Measurements from ENCODE around the gene LRRC63.
A peak's percentile ranks its signal among the peaks of the same experiment; 100 is the strongest.

LRRC63 gene

DNA sequence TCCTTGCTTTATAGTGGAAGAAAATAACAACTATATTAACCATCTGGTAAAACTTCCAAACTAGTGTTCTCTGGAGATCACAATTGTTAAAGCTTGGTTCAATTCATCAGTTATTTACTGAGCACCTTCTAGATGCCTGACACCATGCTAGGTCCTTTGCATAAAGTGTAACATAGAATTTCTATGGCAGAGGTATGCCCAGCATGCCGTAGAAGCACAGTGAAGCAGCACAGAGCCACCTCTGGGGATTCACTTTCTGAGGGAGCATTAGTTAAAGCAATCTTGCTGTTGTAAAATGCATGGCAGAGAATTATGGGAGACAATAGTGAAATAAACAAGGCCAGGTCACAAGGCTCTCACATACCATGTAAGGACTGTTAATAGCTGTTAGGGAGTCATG is 75.2 kb downstream of the LRRC63 start:
- no peak for DNase-seq (ENCODE audit: low read depth)
- TF ChIP-seq, protein P1, sequence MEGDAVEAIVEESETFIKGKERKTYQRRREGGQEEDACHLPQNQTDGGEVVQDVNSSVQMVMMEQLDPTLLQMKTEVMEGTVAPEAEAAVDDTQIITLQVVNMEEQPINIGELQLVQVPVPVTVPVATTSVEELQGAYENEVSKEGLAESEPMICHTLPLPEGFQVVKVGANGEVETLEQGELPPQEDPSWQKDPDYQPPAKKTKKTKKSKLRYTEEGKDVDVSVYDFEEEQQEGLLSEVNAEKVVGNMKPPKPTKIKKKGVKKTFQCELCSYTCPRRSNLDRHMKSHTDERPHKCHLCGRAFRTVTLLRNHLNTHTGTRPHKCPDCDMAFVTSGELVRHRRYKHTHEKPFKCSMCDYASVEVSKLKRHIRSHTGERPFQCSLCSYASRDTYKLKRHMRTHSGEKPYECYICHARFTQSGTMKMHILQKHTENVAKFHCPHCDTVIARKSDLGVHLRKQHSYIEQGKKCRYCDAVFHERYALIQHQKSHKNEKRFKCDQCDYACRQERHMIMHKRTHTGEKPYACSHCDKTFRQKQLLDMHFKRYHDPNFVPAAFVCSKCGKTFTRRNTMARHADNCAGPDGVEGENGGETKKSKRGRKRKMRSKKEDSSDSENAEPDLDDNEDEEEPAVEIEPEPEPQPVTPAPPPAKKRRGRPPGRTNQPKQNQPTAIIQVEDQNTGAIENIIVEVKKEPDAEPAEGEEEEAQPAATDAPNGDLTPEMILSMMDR (conservative IDR thresholded peaks at IDR 0.05; ENCODE audit: low read length): no peak

DNA sequence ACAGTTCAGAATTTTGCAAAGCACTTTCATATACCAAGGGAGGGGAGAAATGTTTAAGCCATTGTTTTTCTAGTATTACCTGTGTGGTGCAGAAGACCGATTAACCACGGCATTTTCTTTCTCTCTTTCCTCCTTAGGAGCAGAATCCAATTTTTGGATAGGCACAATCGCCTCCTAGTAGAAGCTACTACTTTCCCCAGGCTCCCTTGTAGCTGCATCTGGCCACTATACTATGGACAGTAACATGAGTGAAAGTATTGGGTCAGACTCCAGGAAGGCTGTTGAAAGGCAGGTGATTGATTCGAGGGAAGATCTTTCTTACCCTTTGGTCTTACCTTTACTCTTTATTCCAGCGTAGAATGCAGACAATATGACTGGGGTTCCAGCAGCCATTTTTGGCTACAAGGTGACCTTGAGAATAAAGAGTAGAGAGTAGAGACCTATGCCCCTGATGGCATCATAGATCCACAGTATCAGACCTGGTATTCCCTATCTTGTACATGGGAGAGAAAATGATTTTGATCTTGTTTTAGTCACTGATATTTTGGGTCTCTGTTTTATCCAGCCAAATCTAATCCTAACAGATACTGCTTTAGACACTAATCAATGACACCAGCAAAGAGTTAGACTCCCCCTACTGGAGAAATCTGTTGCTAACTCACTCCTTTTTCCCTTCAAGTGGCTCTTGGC is 77.0 kb downstream of the LRRC63 start:
- H3K4me3 ChIP-seq (ENCODE audit: low read length): no peak overlapping the region
- TF ChIP-seq, protein P1 (conservative IDR thresholded peaks at IDR 0.05; ENCODE audit: low read length): peak; percentile 89
- DNase-seq (ENCODE audit: low read depth): peak; percentile 52

More for the DNA sequence above, 75.2 kb downstream of the LRRC63 start:
- no peak overlapping the region for H3K4me3 ChIP-seq (ENCODE audit: low read length)

DNA sequence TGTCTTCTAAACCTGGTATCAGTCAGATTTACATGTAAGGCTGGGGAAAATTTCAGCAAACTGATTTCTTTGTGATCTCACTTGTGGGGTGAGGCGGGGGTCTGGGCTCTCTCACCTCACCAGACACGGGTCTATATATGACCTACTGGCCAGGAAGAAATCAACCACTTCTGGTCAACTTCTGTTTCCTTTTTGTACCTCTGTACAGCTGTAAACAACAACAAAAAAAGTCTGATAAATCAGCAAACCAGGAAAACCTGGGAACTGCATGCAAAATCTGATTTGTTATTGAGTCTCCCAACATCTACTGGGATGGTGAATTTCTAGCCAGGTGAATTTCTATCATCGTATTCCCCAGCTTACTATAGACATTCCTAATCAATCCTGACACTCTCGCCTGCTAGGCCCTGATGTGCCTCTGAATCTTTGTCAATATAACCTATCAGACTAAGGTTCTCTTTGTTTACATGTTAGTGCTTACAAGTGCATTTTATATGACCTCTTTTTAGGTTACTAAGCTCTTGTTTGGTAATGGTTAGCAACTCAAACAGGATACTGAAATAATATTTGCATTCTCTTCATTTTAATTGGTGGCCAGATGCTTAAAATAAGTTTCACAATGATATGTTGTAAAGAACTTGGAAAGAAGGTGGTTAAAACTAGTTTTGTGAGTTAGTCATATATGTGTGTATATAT is 77.7 kb downstream of the LRRC63 start:
- TF ChIP-seq, protein P1 (conservative IDR thresholded peaks at IDR 0.05; ENCODE audit: low read length): no peak
- DNase-seq (ENCODE audit: low read depth): peak; percentile 46
- H3K4me3 ChIP-seq (ENCODE audit: low read length): no peak overlapping the region

DNA sequence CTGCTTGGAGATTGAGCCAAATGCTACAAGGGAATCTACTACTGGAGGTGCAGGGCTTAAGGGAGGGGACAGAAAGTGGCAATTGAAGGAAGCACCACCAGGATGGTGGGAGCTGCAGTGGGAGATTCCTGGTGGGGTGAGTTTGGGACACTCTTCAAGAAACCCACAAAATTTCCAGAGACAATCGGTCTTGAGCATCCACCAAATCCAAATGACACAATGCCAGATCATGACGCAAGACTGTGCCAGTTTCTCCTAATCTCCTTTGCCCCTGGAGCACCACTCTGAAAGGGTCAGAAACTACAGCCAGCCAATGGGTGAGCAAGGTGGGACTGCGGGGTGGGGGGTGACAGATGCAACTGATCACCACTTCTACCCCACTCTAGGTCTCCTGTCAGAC is 78.7 kb downstream of the LRRC63 start:
- DNase-seq (ENCODE audit: low read depth): no peak
- TF ChIP-seq, protein P1 (conservative IDR thresholded peaks at IDR 0.05; ENCODE audit: low read length): no peak
- H3K4me3 ChIP-seq (ENCODE audit: low read length): no peak overlapping the region

DNA sequence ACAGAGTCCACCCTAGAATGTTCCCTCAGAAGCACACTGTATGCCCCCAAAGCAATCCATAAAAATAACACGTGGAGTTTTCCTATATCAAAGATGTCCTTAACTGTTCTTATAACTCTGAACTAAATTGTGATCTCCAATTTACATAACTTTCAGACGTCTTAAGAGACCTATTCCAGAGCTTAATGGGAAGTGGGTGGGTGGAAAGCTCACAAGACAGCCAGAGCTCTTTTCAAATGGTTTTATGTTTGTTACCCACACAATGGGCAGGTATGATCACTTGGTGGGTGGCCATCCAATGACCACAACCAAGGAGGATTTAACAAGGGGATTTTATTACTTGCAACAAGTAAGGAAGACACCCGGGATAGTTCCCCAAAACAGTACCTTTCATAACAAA is 81.7 kb downstream of the LRRC63 start:
- DNase-seq (ENCODE audit: low read depth): no peak
- no peak overlapping the region for H3K4me3 ChIP-seq (ENCODE audit: low read length)
- TF ChIP-seq, protein P1 (conservative IDR thresholded peaks at IDR 0.05; ENCODE audit: low read length): no peak

DNA sequence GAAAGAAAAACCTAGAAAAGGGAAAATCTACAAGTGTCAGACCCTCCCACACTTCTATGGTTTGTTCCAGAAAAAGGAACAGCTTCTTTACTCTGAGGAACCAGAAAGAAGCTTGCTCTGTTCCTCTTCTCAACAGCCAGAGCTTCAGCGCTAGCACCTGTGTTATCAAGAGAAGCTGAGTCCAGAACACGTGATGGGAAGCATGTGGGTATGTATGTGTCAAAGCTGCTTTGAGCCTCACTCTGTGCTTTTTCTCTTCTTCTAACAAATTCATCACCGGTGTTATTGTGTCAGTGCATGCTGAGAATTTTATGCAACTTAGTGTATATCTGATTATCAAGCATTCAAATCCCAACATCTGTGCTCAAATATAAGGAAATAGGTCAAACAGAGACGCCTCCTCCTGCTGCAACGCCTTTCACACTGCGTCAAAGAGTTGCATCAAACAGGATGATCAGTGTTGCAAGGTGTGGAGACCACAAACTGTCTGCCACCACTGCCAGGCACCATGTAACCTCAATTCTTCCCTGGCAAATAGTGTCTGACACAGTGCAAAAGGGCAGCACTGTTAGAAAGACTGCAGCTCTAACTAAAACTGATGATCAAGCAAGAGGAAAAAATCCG is 83.9 kb downstream of the LRRC63 start:
- DNase-seq (ENCODE audit: low read depth): peak; percentile 83
- H3K4me3 ChIP-seq (ENCODE audit: low read length): no peak overlapping the region

More for the DNA sequence above, 83.9 kb downstream of the LRRC63 start:
- TF ChIP-seq, protein P1 (conservative IDR thresholded peaks at IDR 0.05; ENCODE audit: low read length): no peak
